GM12878 (cell line): Measurements from ENCODE around the gene CRIM1.

Source experiments
- CTCF ChIP-seq, 3 experiments: IDR thresholded peaks in 2 of 3; conservative IDR thresholded peaks in 1 of 3; 2 replicates each; pipeline ENCODE4 v1.5.1; 2011; ENCODE audit warnings: low read depth in 3 of 3, low read length in 3 of 3, mild to moderate bottlenecking in 3 of 3, control low read depth in 2 of 3, moderate library complexity in 2 of 3, inconsistent platforms in 1 of 3, mixed read lengths in 1 of 3; ENCODE audit not compliant: control insufficient read depth in 2 of 3, insufficient read depth in 1 of 3; ENCODE audit errors: extremely low read depth in 1 of 3
- ELK1 ChIP-seq: IDR thresholded peaks from 2 replicates; pipeline ENCODE4 v1.6.1; 2012; ENCODE audit warnings: low read depth, low read length, improper control_type of control experiment
- EZH2 ChIP-seq: IDR thresholded peaks from 2 replicates; pipeline ENCODE4 v1.6.1; 2012; ENCODE audit warnings: low read depth, mild to moderate bottlenecking, control low read depth, inconsistent platforms, low read length, borderline replicate concordance; ENCODE audit not compliant: control insufficient read depth
- HDAC2 ChIP-seq: fragments of 200-600 bp; sonication (generic); IDR thresholded peaks from 2 replicates; pipeline ENCODE4 v1.6.1; 2017
- HDGF ChIP-seq: fragments of 450-650 bp; IDR thresholded peaks from 2 replicates; pipeline ENCODE4 v1.6.1; 2016; ENCODE audit warnings: antibody characterized with exemption
- MTA2 ChIP-seq: fragments of 450-650 bp; IDR thresholded peaks from 2 replicates; pipeline ENCODE4 v1.6.1; 2016; ENCODE audit warnings: low read depth, mild to moderate bottlenecking, moderate library complexity
- MXI1 ChIP-seq: fragments of 150-350 bp; IDR thresholded peaks from 2 replicates; pipeline ENCODE4 v1.6.1; 2011; ENCODE audit warnings: low read depth, mild to moderate bottlenecking, inconsistent platforms, low read length, improper control_type of control experiment
- NRF1 ChIP-seq: conservative IDR thresholded peaks from 2 replicates; pipeline ENCODE4 v1.6.1; 2011; ENCODE audit warnings: mild to moderate bottlenecking, low read depth, low read length, improper control_type of control experiment
- PML ChIP-seq: IDR thresholded peaks from 2 replicates; pipeline ENCODE4 v1.6.1; 2012; ENCODE audit warnings: low read length, inconsistent platforms
- POLR2A ChIP-seq: IDR thresholded peaks from 2 replicates; pipeline ENCODE4 v1.6.1; 2011; ENCODE audit warnings: low read depth, mild to moderate bottlenecking, low read length
- POLR2AphosphoS2 ChIP-seq: IDR thresholded peaks from 2 replicates; pipeline ENCODE4 v1.6.1; 2011; ENCODE audit warnings: low read depth, mild to moderate bottlenecking, low read length, improper control_type of control experiment, moderate library complexity
- RCOR1 ChIP-seq: conservative IDR thresholded peaks from 2 replicates; pipeline ENCODE4 v1.6.1; 2012; ENCODE audit warnings: low read depth, low read length, improper control_type of control experiment
- TAF1 ChIP-seq: IDR thresholded peaks from 2 replicates; pipeline ENCODE4 v1.6.1; 2011; ENCODE audit warnings: mild to moderate bottlenecking, low read depth, low read length, borderline replicate concordance
- TCF3 ChIP-seq: IDR thresholded peaks from 2 replicates; pipeline ENCODE4 v1.6.1; 2012; ENCODE audit warnings: low read depth, mild to moderate bottlenecking, low read length, borderline replicate concordance; ENCODE audit not compliant: insufficient read depth

- no peak for TF ChIP-seq CTCF (IDR thresholded peaks at IDR 0.05 in 2 of 3, conservative IDR thresholded peaks at IDR 0.05 in 1 of 3; ENCODE audit: control insufficient read depth in 2 of 3, extremely low read depth in 1 of 3, insufficient read depth in 1 of 3, low read depth in 3 of 3, low read length in 3 of 3)
- TF ChIP-seq POLR2A = no peak
- TF ChIP-seq POLR2AphosphoS2 = no peak
- TF ChIP-seq ELK1 = no peak
- no peak for TF ChIP-seq NRF1
- TF ChIP-seq PML = no peak
- no peak for TF ChIP-seq RCOR1
- TF ChIP-seq HDAC2 = no peak
- TF ChIP-seq MTA2 = no peak
- no peak for TF ChIP-seq EZH2
- TF ChIP-seq HDGF = no peak
- TF ChIP-seq MXI1 = no peak
- TF ChIP-seq TAF1 = no peak
- no peak for TF ChIP-seq TCF3
These were observed 203.8 kb downstream of the CRIM1 start for GRCh38 chr2:36559221-36559942.
